Stomach (tissue), 4 donors: ENCODE results near the gene PLK2.

ENCODE experiments used
- CTCF ChIP-seq, 7 experiments: fragments of 450-650 bp in 4 of 7; fragments of 200-600 bp in 3 of 7; sonication (generic) in 3 of 7; IDR thresholded peaks; one replicate each; pipeline ENCODE4 v1.5.1; 2016 to 2019; ENCODE audit warnings: antibody characterized with exemption in 7 of 7, control low read depth in 2 of 7, mild to moderate bottlenecking in 1 of 7
- POLR2AphosphoS5 ChIP-seq, 3 donors: sonication (generic); formaldehyde crosslinking; IDR thresholded peaks; one replicate each; pipeline ENCODE4 v1.6.1; 2016; ENCODE audit warnings: antibody characterized with exemption in 3 of 3

GRCh38 chr5:58456486-58456885 lies 3.4 kb downstream of the PLK2 start:
- no peak for TF ChIP-seq CTCF (IDR thresholded peaks at IDR 0.05)
- TF ChIP-seq POLR2AphosphoS5 (IDR thresholded peaks at IDR 0.05) = no peak
